H9 (cell line): ENCODE measurements around the gene CDC37L1. TPM values are rescaled to one million over a fixed set of nuclear protein-coding genes. Genes with fewer than 3 reads are reported as not detected.

Source experiments
- DNase-seq: peaks from one replicate; pipeline ENCODE4 v3.0.0-alpha.2; 2017
- H2AFZ ChIP-seq: one replicate; pipeline ENCODE4 v1.6.1; 2013; ENCODE audit warnings: mild to moderate bottlenecking, low read length, control low read depth, moderate library complexity
- H2AK5ac ChIP-seq: 2 replicates; pipeline ENCODE4 v1.6.1; 2013; ENCODE audit warnings: low read length, control low read depth, mixed read lengths; ENCODE audit not compliant: insufficient read length
- H2BK120ac ChIP-seq: one replicate; pipeline ENCODE4 v1.6.1; 2013; ENCODE audit warnings: low read depth, mild to moderate bottlenecking, low read length, control low read depth, inconsistent platforms; ENCODE audit not compliant: poor library complexity, severe bottlenecking
- H2BK12ac ChIP-seq: 2 replicates; pipeline ENCODE4 v1.6.1; 2013; ENCODE audit warnings: low read length, control low read depth, mixed read lengths, low read depth; ENCODE audit not compliant: insufficient read length
- H2BK15ac ChIP-seq: 2 replicates; pipeline ENCODE4 v1.6.1; 2013; ENCODE audit warnings: low read depth, low read length, control low read depth
- H2BK20ac ChIP-seq: one replicate; pipeline ENCODE4 v1.6.1; 2013; ENCODE audit warnings: low read depth, mild to moderate bottlenecking, low read length, control low read depth, inconsistent platforms; ENCODE audit not compliant: poor library complexity, severe bottlenecking
- H2BK5ac ChIP-seq: 2 replicates; pipeline ENCODE4 v1.6.1; 2013; ENCODE audit warnings: low read length, control low read depth, mixed read lengths; ENCODE audit not compliant: insufficient read length
- H3K14ac ChIP-seq: 2 replicates; pipeline ENCODE4 v1.6.1; 2013; ENCODE audit warnings: low read length, control low read depth; ENCODE audit not compliant: insufficient read depth
- H3K18ac ChIP-seq: 2 replicates; pipeline ENCODE4 v1.6.1; 2013; ENCODE audit warnings: low read depth, mild to moderate bottlenecking, mixed read lengths, low read length, control low read depth; ENCODE audit not compliant: insufficient read length
- H3K23ac ChIP-seq: 2 replicates; pipeline ENCODE4 v1.6.1; 2013; ENCODE audit warnings: low read length, control low read depth, mixed read lengths, low read depth; ENCODE audit not compliant: insufficient read length
- H3K23me2 ChIP-seq: 2 replicates; pipeline ENCODE4 v1.6.1; 2013; ENCODE audit warnings: low read depth, mild to moderate bottlenecking, mixed read lengths, low read length, control low read depth; ENCODE audit not compliant: insufficient read length, poor library complexity, severe bottlenecking
- H3K27ac ChIP-seq: 2 replicates; pipeline ENCODE4 v1.5.1; 2013; ENCODE audit warnings: low read length, control low read depth, mixed read lengths, low read depth; ENCODE audit not compliant: insufficient read length
- H3K27me3 ChIP-seq: 2 replicates; pipeline ENCODE4 v1.6.1; 2013; ENCODE audit warnings: low read length, control low read depth, inconsistent platforms; ENCODE audit not compliant: insufficient read depth
- H3K4ac ChIP-seq: 2 replicates; pipeline ENCODE4 v1.6.1; 2013; ENCODE audit warnings: low read depth, mild to moderate bottlenecking, control low read depth, inconsistent platforms, low read length, moderate library complexity
- H3K4me1 ChIP-seq: 2 replicates; pipeline ENCODE4 v1.6.1; 2013; ENCODE audit warnings: low read length, control low read depth, inconsistent platforms; ENCODE audit not compliant: insufficient read depth
- H3K4me2 ChIP-seq: 2 replicates; pipeline ENCODE4 v1.6.1; 2013; ENCODE audit warnings: low read length, control low read depth, mixed read lengths; ENCODE audit not compliant: insufficient read length, insufficient read depth
- H3K56ac ChIP-seq: 2 replicates; pipeline ENCODE4 v1.6.1; 2013; ENCODE audit warnings: low read depth, mild to moderate bottlenecking, mixed read lengths, low read length, control low read depth; ENCODE audit not compliant: insufficient read length
- H3K79me1 ChIP-seq: 2 replicates; pipeline ENCODE4 v1.6.1; 2013; ENCODE audit warnings: low read depth, mild to moderate bottlenecking, moderate library complexity, low read length, control low read depth, inconsistent platforms; ENCODE audit not compliant: insufficient read depth, poor library complexity, severe bottlenecking
- H3K79me2 ChIP-seq: 2 replicates; pipeline ENCODE4 v1.6.1; 2013; ENCODE audit warnings: low read length, control low read depth, inconsistent platforms; ENCODE audit not compliant: insufficient read depth
- H3K9ac ChIP-seq: 2 replicates; pipeline ENCODE4 v1.6.1; 2013; ENCODE audit warnings: low read length, control low read depth, mixed read lengths; ENCODE audit not compliant: insufficient read length; ENCODE audit errors: extremely low read depth
- H3K9me3 ChIP-seq: one replicate; pipeline ENCODE4 v1.6.1; 2013; ENCODE audit warnings: low read depth, low read length, inconsistent platforms; ENCODE audit not compliant: control insufficient read depth
- H3T11ph ChIP-seq: one replicate; pipeline ENCODE4 v1.6.1; 2013; ENCODE audit warnings: mild to moderate bottlenecking, low read length, control low read depth, inconsistent platforms
- H4K20me1 ChIP-seq: one replicate; pipeline ENCODE4 v1.6.1; 2013; ENCODE audit not compliant: control insufficient read depth, insufficient read length, insufficient read depth
- H4K5ac ChIP-seq: 2 replicates; pipeline ENCODE4 v1.6.1; 2013; ENCODE audit warnings: low read depth, mild to moderate bottlenecking, mixed read lengths, low read length, control low read depth; ENCODE audit not compliant: insufficient read length
- H4K8ac ChIP-seq: replicated peaks from 2 replicates; pipeline ENCODE4 v1.6.1; 2013; ENCODE audit warnings: low read length, control low read depth, mixed read lengths, low read depth; ENCODE audit not compliant: insufficient read length
- H4K91ac ChIP-seq: 2 replicates; pipeline ENCODE4 v1.6.1; 2013; ENCODE audit warnings: low read depth, mild to moderate bottlenecking, moderate library complexity, mixed read lengths, low read length, control low read depth; ENCODE audit not compliant: insufficient read length
- H3K27ac Mint-ChIP-seq, 3 experiments: 2 replicates in 2 of 3; 3 replicates in 1 of 3; pipeline ENCODE4 v1.8.0; 2020 to 2021; ENCODE audit warnings: mixed read lengths in 3 of 3, mild to moderate bottlenecking in 1 of 3, moderate library complexity in 1 of 3
- H3K27me3 Mint-ChIP-seq: 2 replicates; pipeline ENCODE4 v1.8.0; 2021; ENCODE audit warnings: low read depth, mild to moderate bottlenecking, moderate library complexity, mixed read lengths
- H3K36me3 Mint-ChIP-seq, 3 experiments: 2 replicates in 2 of 3; 3 replicates in 1 of 3; pipeline ENCODE4 v1.8.0; 2020 to 2021; ENCODE audit warnings: low read depth in 3 of 3, mixed read lengths in 3 of 3; ENCODE audit not compliant: insufficient read depth in 1 of 3
- H3K4me1 Mint-ChIP-seq, 2 experiments: 2 replicates each; pipeline ENCODE4 v1.8.0; 2020; ENCODE audit warnings: mixed read lengths in 2 of 2
- H3K4me3 Mint-ChIP-seq, 2 experiments: 2 replicates in 1 of 2; 3 replicates in 1 of 2; pipeline ENCODE4 v1.8.0; 2020 to 2021; ENCODE audit warnings: mild to moderate bottlenecking in 2 of 2, mixed read lengths in 2 of 2, moderate library complexity in 1 of 2
- H3K9me3 Mint-ChIP-seq, 2 experiments: 2 replicates in 1 of 2; 3 replicates in 1 of 2; pipeline ENCODE4 v1.8.0; 2020; ENCODE audit warnings: mild to moderate bottlenecking in 2 of 2, mixed read lengths in 2 of 2, moderate library complexity in 1 of 2
- WGBS: extraction: QIAGEN DNeasy Blood & Tissue Kit; methylation state at CpG from one replicate; pipeline ENCODE4 v1.1.7; 2013; ENCODE audit warnings: missing lambda C conversion rate, low lambda C conversion rate, mixed read lengths; ENCODE audit not compliant: insufficient read length; ENCODE audit errors: extremely low coverage; 5-methylcytosine and 5-hydroxymethylcytosine counted together
- total RNA-seq: library from RNA; stranded (reverse); gene quantifications from 2 replicates; pipeline ENCODE4 v1.2.1, GENCODE V29; 2021
- TF ChIP-seq, protein P1 (sequence below): fragments of 200-600 bp; sonication (generic); conservative IDR thresholded peaks from 3 replicates; pipeline ENCODE4 v1.8.0; 2021; ENCODE audit warnings: antibody characterized with exemption, mild to moderate bottlenecking

The CDC37L1 gene
- total RNA-seq, 1 experiment from 2014 or later: 17.6 TPM

DNA sequence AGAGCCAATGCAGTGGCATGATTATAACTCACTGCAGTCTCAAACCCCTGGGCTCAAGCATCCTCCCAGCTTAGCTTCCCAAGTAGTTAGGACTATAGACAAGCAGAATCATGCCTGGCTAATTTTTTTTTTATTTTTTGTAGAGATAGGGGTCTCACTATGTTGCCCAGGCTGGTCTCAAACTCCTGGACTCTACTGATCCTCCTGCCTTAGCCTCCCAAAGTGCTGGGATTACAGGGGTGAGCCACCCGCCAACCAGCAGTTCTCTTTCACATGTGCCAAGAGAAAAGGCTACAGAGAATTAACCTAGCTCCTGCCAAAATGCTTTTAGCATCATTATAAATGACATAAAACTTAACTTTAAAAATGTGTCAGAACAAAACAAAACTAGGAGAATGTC lies 53.5 kb downstream of the CDC37L1 start:
- H3K4me1 Mint-ChIP-seq: peaks cover 2 to 3% of the 10 kb centered on the region in 2 experiments; a peak in 1 of 4 replicates
- H4K91ac ChIP-seq: no peak overlapping the region
- H2BK20ac ChIP-seq: no peak overlapping the region
- H3K4me3 Mint-ChIP-seq: no peak overlapping the region
- no peaks in the 10 kb centered on the region for H3K4me1 ChIP-seq
- no peak overlapping the region for H4K5ac ChIP-seq
- H3K27ac Mint-ChIP-seq: no peak overlapping the region
- no CpG with 5 or more reads among the region's 1 CpG for WGBS
- no peak overlapping the region for H3K23ac ChIP-seq
- no peak overlapping the region for H2AK5ac ChIP-seq
- no peak overlapping the region for H3K14ac ChIP-seq
- no peak overlapping the region for H3K9ac ChIP-seq
- H3K27ac ChIP-seq: no peak overlapping the region
- no peak overlapping the region for H2BK12ac ChIP-seq
- no peak overlapping the region for H4K8ac ChIP-seq
- no peaks in the 10 kb centered on the region for H3K9me3 ChIP-seq
- DNase-seq: no peak
- no peak overlapping the region for H3T11ph ChIP-seq
- peaks cover 0 to 9% (median 0%) of the 10 kb centered on the region in 3 experiments; a peak in 3 of 7 replicates for H3K36me3 Mint-ChIP-seq
- H2BK15ac ChIP-seq: no peak overlapping the region
- no peak overlapping the region for H3K56ac ChIP-seq
- TF ChIP-seq, protein P1, sequence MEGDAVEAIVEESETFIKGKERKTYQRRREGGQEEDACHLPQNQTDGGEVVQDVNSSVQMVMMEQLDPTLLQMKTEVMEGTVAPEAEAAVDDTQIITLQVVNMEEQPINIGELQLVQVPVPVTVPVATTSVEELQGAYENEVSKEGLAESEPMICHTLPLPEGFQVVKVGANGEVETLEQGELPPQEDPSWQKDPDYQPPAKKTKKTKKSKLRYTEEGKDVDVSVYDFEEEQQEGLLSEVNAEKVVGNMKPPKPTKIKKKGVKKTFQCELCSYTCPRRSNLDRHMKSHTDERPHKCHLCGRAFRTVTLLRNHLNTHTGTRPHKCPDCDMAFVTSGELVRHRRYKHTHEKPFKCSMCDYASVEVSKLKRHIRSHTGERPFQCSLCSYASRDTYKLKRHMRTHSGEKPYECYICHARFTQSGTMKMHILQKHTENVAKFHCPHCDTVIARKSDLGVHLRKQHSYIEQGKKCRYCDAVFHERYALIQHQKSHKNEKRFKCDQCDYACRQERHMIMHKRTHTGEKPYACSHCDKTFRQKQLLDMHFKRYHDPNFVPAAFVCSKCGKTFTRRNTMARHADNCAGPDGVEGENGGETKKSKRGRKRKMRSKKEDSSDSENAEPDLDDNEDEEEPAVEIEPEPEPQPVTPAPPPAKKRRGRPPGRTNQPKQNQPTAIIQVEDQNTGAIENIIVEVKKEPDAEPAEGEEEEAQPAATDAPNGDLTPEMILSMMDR: no peak
- H3K27me3 ChIP-seq: no peaks in the 10 kb centered on the region
- peaks cover 4% of the 10 kb centered on the region; the same call in 1 of the 2 replicates for H3K79me2 ChIP-seq
- H2AFZ ChIP-seq: no peak overlapping the region
- H3K79me1 ChIP-seq: peaks cover 6% of the 10 kb centered on the region
- H3K23me2 ChIP-seq: no peaks in the 10 kb centered on the region
- H3K9me3 Mint-ChIP-seq: no peaks in the 10 kb centered on the region
- H3K18ac ChIP-seq: no peak overlapping the region
- no peak overlapping the region for H3K4me2 ChIP-seq
- no peak overlapping the region for H2BK120ac ChIP-seq
- no peaks in the 10 kb centered on the region for H4K20me1 ChIP-seq
- H3K27me3 Mint-ChIP-seq: no peaks in the 10 kb centered on the region
- no peak overlapping the region for H3K4ac ChIP-seq
- no peak overlapping the region for H2BK5ac ChIP-seq
